ENCODE measurements around the gene MXRA7. TPM values are rescaled to one million over a fixed set of nuclear protein-coding genes. Genes with fewer than 3 reads are reported as not detected.

The MXRA7 gene, protein sequence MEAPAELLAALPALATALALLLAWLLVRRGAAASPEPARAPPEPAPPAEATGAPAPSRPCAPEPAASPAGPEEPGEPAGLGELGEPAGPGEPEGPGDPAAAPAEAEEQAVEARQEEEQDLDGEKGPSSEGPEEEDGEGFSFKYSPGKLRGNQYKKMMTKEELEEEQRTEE
- total RNA-seq (ENCODE audit: low replicate concordance), result 54.6 and 55.4 TPM in 2 replicates

DNA sequence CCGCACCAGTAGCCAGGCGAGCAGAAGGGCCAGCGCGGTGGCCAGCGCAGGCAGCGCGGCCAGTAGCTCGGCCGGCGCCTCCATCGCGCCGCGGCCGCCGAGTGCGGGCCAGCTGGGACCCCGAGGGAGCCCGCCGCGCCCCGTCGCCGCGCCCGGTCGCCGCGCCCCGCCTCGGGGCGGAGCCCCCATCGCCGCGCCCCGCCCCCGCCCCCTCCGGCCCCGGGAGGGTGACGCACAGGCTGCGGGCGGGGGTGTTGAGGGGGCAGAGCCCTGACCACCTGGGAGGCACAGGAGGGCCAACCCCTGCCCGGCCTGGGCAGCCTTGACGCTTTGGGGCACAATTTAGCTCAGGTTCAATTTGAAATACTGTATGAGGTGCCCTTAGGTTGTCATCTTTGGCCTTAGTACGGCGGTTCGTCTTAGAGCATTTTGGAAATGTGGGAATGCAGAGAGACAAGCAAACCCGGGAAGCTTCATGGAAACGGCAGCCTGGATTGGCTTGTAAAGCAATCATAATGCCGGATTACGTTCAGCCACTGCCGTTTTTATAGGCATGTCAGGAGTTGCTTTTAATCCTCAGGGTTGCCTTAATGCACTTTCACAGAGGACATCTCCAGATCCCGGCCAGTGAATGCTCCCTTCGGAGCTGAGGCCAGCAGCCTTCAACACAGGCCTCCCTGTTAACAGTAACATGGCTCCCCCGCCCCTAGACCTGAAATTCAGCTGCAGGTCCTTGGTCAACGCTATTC lies at the start of gene MXRA7:
MXRA7 (minus strand) TSS at position 103 of the 749 bp plus-strand sequence; CDS start at position 84, 19 bp downstream.
- Histone ChIP-seq H3F3A (ENCODE audit: low read depth) (peaks cover 35% of the 10 kb centered on the region), H3K9ac (no peak within 1 kb of the TSS), H3K27me3 (peaks cover 11% of the 10 kb centered on the region), H3K4me1 (peaks cover 31% of the 10 kb centered on the region), H3K79me2 (ENCODE audit: low read depth) (peaks cover 4% of the 10 kb centered on the region), H3K9me3 (ENCODE audit: low read depth) (no peaks in the 10 kb centered on the region), H2AFZ (replicated peaks) (peak within 1 kb of the TSS; percentile 30), H3K36me3 (no peaks in the 10 kb centered on the region), H3K4me2 (peak within 1 kb of the TSS; percentile 96), H4K20me1 (ENCODE audit: low read depth) (peaks cover 18% of the 10 kb centered on the region), H3K4me3 (peak within 1 kb of the TSS; percentile 69), H3K27ac (no peak within 1 kb of the TSS)
- H3K27me3 Mint-ChIP-seq (ENCODE audit: insufficient read depth, low read depth), result peaks cover 3% of the 10 kb centered on the region
- peaks cover 40% of the 10 kb centered on the region for H3K4me1 Mint-ChIP-seq
- H3K27ac Mint-ChIP-seq, result no peak within 1 kb of the TSS
- no peaks in the 10 kb centered on the region for H3K9me3 Mint-ChIP-seq
- peaks cover 3% of the 10 kb centered on the region for H3K36me3 Mint-ChIP-seq
- peak; percentile 87 for DNase-seq (ENCODE audit: low spot score)
- TF ChIP-seq EZH2phosphoT487 (IDR thresholded peaks at IDR 0.05), result no peak
- no peak for TF ChIP-seq EZH2 (IDR thresholded peaks at IDR 0.05)
- TF ChIP-seq CTCF (IDR thresholded peaks at IDR 0.05), result no peak
- H3K4me3 Mint-ChIP-seq, result peak within 1 kb of the TSS; percentile 91

DNA sequence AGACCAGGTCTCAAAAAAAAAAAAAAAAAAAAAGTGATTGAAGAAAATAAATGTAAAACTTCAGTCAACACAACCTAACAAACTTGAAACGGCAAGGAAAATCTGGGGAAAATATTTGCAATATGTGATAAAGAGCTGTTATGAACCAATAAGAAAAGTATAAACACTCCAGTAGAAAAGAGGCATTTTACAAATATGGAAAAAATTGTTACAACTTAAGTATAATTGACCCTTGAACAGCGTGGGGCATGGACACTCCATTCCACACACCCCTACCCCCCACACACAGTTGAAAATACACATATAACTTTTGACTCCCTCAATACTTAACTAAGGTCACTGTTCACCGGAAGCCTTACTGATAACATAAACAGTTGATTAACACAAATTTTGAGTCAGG lies 47.8 kb upstream of the MXRA7 start:
- Mint-ChIP-seq H3K27ac (no peak overlapping the region), H3K4me1 (no peaks in the 10 kb centered on the region), H3K9me3 (peaks cover 2% of the 10 kb centered on the region), H3K4me3 (no peak overlapping the region), H3K36me3 (peaks cover 28% of the 10 kb centered on the region), H3K27me3 (ENCODE audit: insufficient read depth, low read depth) (peaks cover 2% of the 10 kb centered on the region)
- no peak overlapping the region for H3K4me2 ChIP-seq
- H3K27ac ChIP-seq, result no peak overlapping the region
- no peaks in the 10 kb centered on the region for H3K9me3 ChIP-seq (ENCODE audit: low read depth)
- H3K4me3 ChIP-seq, result no peak overlapping the region
- no peaks in the 10 kb centered on the region for H3K36me3 ChIP-seq
- H3K4me1 ChIP-seq, result no peaks in the 10 kb centered on the region
- no peak overlapping the region for H3K9ac ChIP-seq
- TF ChIP-seq EZH2phosphoT487 (IDR thresholded peaks at IDR 0.05) (no peak), EZH2 (IDR thresholded peaks at IDR 0.05) (no peak), CTCF (IDR thresholded peaks at IDR 0.05) (no peak)
- no peaks in the 10 kb centered on the region for H3K27me3 ChIP-seq
- H2AFZ ChIP-seq (replicated peaks), result no peak overlapping the region
- no peaks in the 10 kb centered on the region for H3F3A ChIP-seq (ENCODE audit: low read depth)
- no peak for DNase-seq (ENCODE audit: low spot score)
- no peaks in the 10 kb centered on the region for H3K79me2 ChIP-seq (ENCODE audit: low read depth)
- no peaks in the 10 kb centered on the region for H4K20me1 ChIP-seq (ENCODE audit: low read depth)

DNA sequence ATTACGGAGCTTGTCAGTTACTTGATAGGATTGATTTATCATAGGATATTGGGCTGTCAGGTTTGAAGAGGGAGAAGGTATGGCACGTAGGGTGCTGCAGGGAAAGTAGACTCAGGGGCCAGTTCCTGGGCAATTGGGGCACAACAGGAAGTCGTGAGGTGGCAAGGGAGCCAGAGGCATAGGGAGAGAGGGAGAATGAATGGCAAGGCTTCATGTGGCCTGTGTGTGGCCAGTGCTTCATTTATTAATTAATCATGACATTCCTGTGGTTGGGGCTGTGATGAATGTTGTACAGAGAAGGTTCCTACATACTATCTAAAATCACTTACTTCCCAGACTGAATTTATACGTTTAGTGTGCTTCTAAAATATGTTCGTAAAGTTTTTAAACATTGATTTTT lies 46.5 kb upstream of the MXRA7 start:
- Histone ChIP-seq H3K9me3 (ENCODE audit: low read depth) (no peaks in the 10 kb centered on the region), H3K4me1 (no peaks in the 10 kb centered on the region), H3K9ac (no peak overlapping the region), H3K36me3 (no peaks in the 10 kb centered on the region), H4K20me1 (ENCODE audit: low read depth) (no peaks in the 10 kb centered on the region), H3K79me2 (ENCODE audit: low read depth) (no peaks in the 10 kb centered on the region), H3F3A (ENCODE audit: low read depth) (no peaks in the 10 kb centered on the region), H2AFZ (replicated peaks) (no peak overlapping the region), H3K27me3 (no peaks in the 10 kb centered on the region), H3K4me2 (no peak overlapping the region), H3K4me3 (no peak overlapping the region), H3K27ac (no peak overlapping the region)
- Mint-ChIP-seq H3K4me3 (peak overlapping the region; percentile 6), H3K9me3 (peaks cover 2% of the 10 kb centered on the region), H3K4me1 (no peaks in the 10 kb centered on the region), H3K27ac (peak overlapping the region; percentile 16), H3K27me3 (ENCODE audit: insufficient read depth, low read depth) (no peaks in the 10 kb centered on the region), H3K36me3 (peaks cover 27% of the 10 kb centered on the region)
- no peak for DNase-seq (ENCODE audit: low spot score)
- TF ChIP-seq EZH2 (IDR thresholded peaks at IDR 0.05) (no peak), CTCF (IDR thresholded peaks at IDR 0.05) (no peak)
